Neuronal stem cell (in vitro differentiated cells): ENCODE data around the gene BMPR1A.
"Not testable (repeated sequence)": the region's sequence is repeated elsewhere in the genome, so short reads cannot be mapped to it uniquely, and the experiment has no call there.

Source experiments
- DNase-seq: peaks from one replicate; pipeline ENCODE4 v3.0.0-alpha.2; 2013; ENCODE audit warnings: low spot score
- H2AFZ ChIP-seq: one replicate; pipeline ENCODE4 v1.6.1; 2013; ENCODE audit warnings: mild to moderate bottlenecking, low read length, inconsistent platforms
- H2AK5ac ChIP-seq: 2 replicates; pipeline ENCODE4 v1.6.1; 2013; ENCODE audit warnings: low read depth, mild to moderate bottlenecking, inconsistent platforms, low read length, moderate library complexity, mixed read lengths
- H2BK120ac ChIP-seq: 2 replicates; pipeline ENCODE4 v1.6.1; 2013; ENCODE audit warnings: low read depth, mild to moderate bottlenecking, inconsistent platforms, low read length, moderate library complexity, mixed read lengths
- H2BK12ac ChIP-seq: one replicate; pipeline ENCODE4 v1.6.1; 2013; ENCODE audit warnings: low read length, inconsistent platforms
- H2BK15ac ChIP-seq: 2 replicates; pipeline ENCODE4 v1.6.1; 2013; ENCODE audit warnings: mild to moderate bottlenecking, low read length, inconsistent platforms, mixed read lengths
- H2BK5ac ChIP-seq: one replicate; pipeline ENCODE4 v1.6.1; 2013; ENCODE audit warnings: inconsistent platforms, mild to moderate bottlenecking, low read length, moderate library complexity
- H3K14ac ChIP-seq: one replicate; pipeline ENCODE4 v1.6.1; 2013; ENCODE audit warnings: low read length, inconsistent platforms
- H3K18ac ChIP-seq: 2 replicates; pipeline ENCODE4 v1.6.1; 2013; ENCODE audit warnings: low read length, inconsistent platforms
- H3K23ac ChIP-seq: 2 replicates; pipeline ENCODE4 v1.6.1; 2013; ENCODE audit warnings: low read depth, mild to moderate bottlenecking, mixed read lengths, low read length, inconsistent platforms; ENCODE audit not compliant: poor library complexity
- H3K27ac ChIP-seq: replicated peaks from 3 replicates; pipeline ENCODE4 v1.5.1; 2013; ENCODE audit warnings: low read length, inconsistent platforms
- H3K27me3 ChIP-seq, 3 experiments: 2 replicates each; pipeline ENCODE4 v1.6.1; 2013; ENCODE audit warnings: low read length in 3 of 3, mild to moderate bottlenecking in 2 of 3, inconsistent platforms in 1 of 3, low read depth in 1 of 3, mixed read lengths in 1 of 3, moderate library complexity in 1 of 3; ENCODE audit not compliant: control insufficient read depth in 3 of 3, insufficient read depth in 3 of 3
- H3K36me3 ChIP-seq, 2 donors: replicated peaks in 1 of 2; 2 replicates each; pipeline ENCODE4 v1.6.1; 2013; ENCODE audit warnings: low read length in 2 of 2; ENCODE audit not compliant: control insufficient read depth in 2 of 2, insufficient read depth in 2 of 2
- H3K4ac ChIP-seq: 2 replicates; pipeline ENCODE4 v1.6.1; 2013; ENCODE audit warnings: inconsistent platforms, mild to moderate bottlenecking, low read length, moderate library complexity
- H3K4me1 ChIP-seq, 2 donors: 1 replicate in 1 of 2; 2 replicates in 1 of 2; pipeline ENCODE4 v1.6.1; 2013; ENCODE audit warnings: low read length in 2 of 2, low read depth in 1 of 2; ENCODE audit not compliant: control insufficient read depth in 2 of 2, insufficient read depth in 1 of 2
- H3K4me2 ChIP-seq: one replicate; pipeline ENCODE4 v1.6.1; 2013; ENCODE audit warnings: mild to moderate bottlenecking, low read length, inconsistent platforms; ENCODE audit not compliant: insufficient read depth, poor library complexity, severe bottlenecking
- H3K4me3 ChIP-seq, 2 donors: 2 replicates each; pipeline ENCODE4 v1.5.1; 2013; ENCODE audit warnings: low read length in 2 of 2, mild to moderate bottlenecking in 2 of 2, inconsistent platforms in 1 of 2, moderate library complexity in 1 of 2
- H3K79me1 ChIP-seq: one replicate; pipeline ENCODE4 v1.6.1; 2013; ENCODE audit warnings: low read depth, mild to moderate bottlenecking, inconsistent platforms, low read length, moderate library complexity
- H3K9ac ChIP-seq: one replicate; pipeline ENCODE4 v1.6.1; 2013; ENCODE audit warnings: mild to moderate bottlenecking, low read depth, low read length, inconsistent platforms; ENCODE audit not compliant: poor library complexity
- H3K9me3 ChIP-seq, 2 donors: replicated peaks in 1 of 2; 2 replicates each; pipeline versions ENCODE3 to v1.6.1; 2013; ENCODE audit warnings: low read length in 2 of 2, mild to moderate bottlenecking in 2 of 2, inconsistent platforms in 1 of 2, low read depth in 1 of 2, mixed read lengths in 1 of 2, moderate library complexity in 1 of 2; ENCODE audit not compliant: control insufficient read depth in 2 of 2, insufficient read depth in 1 of 2
- H4K8ac ChIP-seq: one replicate; pipeline ENCODE4 v1.6.1; 2013; ENCODE audit warnings: low read depth, mild to moderate bottlenecking, inconsistent platforms, low read length, moderate library complexity
- H4K91ac ChIP-seq: one replicate; pipeline ENCODE4 v1.6.1; 2013; ENCODE audit warnings: low read length, low read depth, mild to moderate bottlenecking, inconsistent platforms; ENCODE audit not compliant: poor library complexity
- WGBS, 2 donors: extraction: QIAGEN DNeasy Blood & Tissue Kit; methylation state at CpG; one replicate each; pipeline ENCODE4 v1.1.7; 2013; ENCODE audit warnings: missing lambda C conversion rate in 2 of 2, mixed read lengths in 1 of 2; ENCODE audit not compliant: insufficient read length in 2 of 2, insufficient replicate concordance in 1 of 2; ENCODE audit errors: extremely low coverage in 2 of 2; 5-methylcytosine and 5-hydroxymethylcytosine counted together

Gene BMPR1A

GRCh38 chr10:86976362-86977056 lies 220.1 kb downstream of the BMPR1A start:
- no peak overlapping the region for H3K23ac ChIP-seq
- no peak overlapping the region for H3K14ac ChIP-seq
- H2BK5ac ChIP-seq = no peak overlapping the region
- H3K36me3 ChIP-seq = no peaks in the 10 kb centered on the region
- H3K9ac ChIP-seq = no peak overlapping the region
- H2AFZ ChIP-seq = no peak overlapping the region
- H3K79me1 ChIP-seq = no peaks in the 10 kb centered on the region
- no CpG with 5 or more reads among the region's 5 CpGs for WGBS, 2 donors
- no peak overlapping the region for H2BK15ac ChIP-seq
- H3K4me2 ChIP-seq = no peak overlapping the region
- peaks cover 0 to 6% (median 0%) of the 10 kb centered on the region in 3 experiments for H3K27me3 ChIP-seq
- no peak overlapping the region for H3K18ac ChIP-seq
- H3K4me3 ChIP-seq = no peak overlapping the region
- no peak overlapping the region for H3K4ac ChIP-seq
- DNase-seq = no peak
- H2BK120ac ChIP-seq = no peak overlapping the region
- no peak overlapping the region for H4K91ac ChIP-seq
- peaks cover 0 to 6% of the 10 kb centered on the region in 2 donors for H3K9me3 ChIP-seq
- peaks cover 0 to 4% of the 10 kb centered on the region in 2 donors for H3K4me1 ChIP-seq
- no peak overlapping the region for H2AK5ac ChIP-seq
- no peak overlapping the region for H4K8ac ChIP-seq
- no peak overlapping the region for H2BK12ac ChIP-seq
- no peak overlapping the region for H3K27ac ChIP-seq

GRCh38 chr10:86978457-86978856 lies 222.0 kb downstream of the BMPR1A start:
- not testable (repeated sequence) for H3K9me3 ChIP-seq, H3K23ac ChIP-seq, H3K27me3 ChIP-seq, H2BK12ac ChIP-seq, H3K4ac ChIP-seq, H2BK15ac ChIP-seq, H3K18ac ChIP-seq, H3K9ac ChIP-seq, H2AFZ ChIP-seq, H3K4me3 ChIP-seq, H3K36me3 ChIP-seq, H3K79me1 ChIP-seq, H2BK120ac ChIP-seq, H3K27ac ChIP-seq, DNase-seq, H2AK5ac ChIP-seq, H2BK5ac ChIP-seq, H3K14ac ChIP-seq, H3K4me2 ChIP-seq, H4K8ac ChIP-seq, H3K4me1 ChIP-seq, H4K91ac ChIP-seq
- no CpG with 5 or more reads among the region's 3 CpGs for WGBS, 2 donors

GRCh38 chr10:86979296-86979818 lies 222.9 kb downstream of the BMPR1A start:
- Histone ChIP-seq H3K9ac (no peak overlapping the region), H2BK120ac (no peak overlapping the region), H2AK5ac (peak overlapping the region; percentile 68), H3K18ac (no peak overlapping the region), H3K27ac (no peak overlapping the region), H3K4me3 (no peak overlapping the region), H2AFZ (no peak overlapping the region), H2BK12ac (no peak overlapping the region), H3K36me3 (no peaks in the 10 kb centered on the region), H3K14ac (no peak overlapping the region), H3K4me1 (no peaks in the 10 kb centered on the region), H3K4ac (no peak overlapping the region), H3K23ac (no peak overlapping the region), H3K9me3 (no peaks in the 10 kb centered on the region), H3K4me2 (no peak overlapping the region), H3K79me1 (no peaks in the 10 kb centered on the region), H4K8ac (no peak overlapping the region), H2BK15ac (no peak overlapping the region), H3K27me3 (peaks cover 0 to under 1% (median 0%) of the 10 kb centered on the region in 3 experiments), H2BK5ac (no peak overlapping the region), H4K91ac (no peak overlapping the region)
- DNase-seq = no peak
- no CpG with 5 or more reads among the region's 4 CpGs for WGBS, 2 donors

GRCh38 chr10:86979977-86980448 lies 223.6 kb downstream of the BMPR1A start:
- Histone ChIP-seq H4K8ac (no peak overlapping the region), H3K4me1 (no peaks in the 10 kb centered on the region), H3K79me1 (no peaks in the 10 kb centered on the region), H2AFZ (no peak overlapping the region), H3K9me3 (no peaks in the 10 kb centered on the region), H3K4me3 (no peak overlapping the region), H2BK15ac (no peak overlapping the region), H2BK5ac (no peak overlapping the region), H2BK120ac (no peak overlapping the region), H2BK12ac (no peak overlapping the region), H4K91ac (no peak overlapping the region), H3K23ac (no peak overlapping the region), H3K14ac (no peak overlapping the region), H2AK5ac (no peak overlapping the region), H3K4me2 (no peak overlapping the region), H3K27ac (no peak overlapping the region), H3K27me3 (no peaks in the 10 kb centered on the region), H3K4ac (no peak overlapping the region), H3K18ac (no peak overlapping the region), H3K36me3 (no peaks in the 10 kb centered on the region), H3K9ac (no peak overlapping the region)
- WGBS, 2 donors = no CpG with 5 or more reads among the region's 3 CpGs
- no peak for DNase-seq
